SK-N-MC (cell line): ENCODE results near the gene C5orf63.
"Not testable (repeated sequence)": the region's sequence is repeated elsewhere in the genome, so short reads cannot be mapped to it uniquely, and the experiment has no call there.

ENCODE experiments used
- DNase-seq: peaks from one replicate; pipeline ENCODE4 v3.0.0-alpha.2; 2011; ENCODE audit warnings: low read depth, low spot score
- H3K27ac ChIP-seq: fragments of 200-600 bp; sonication (generic); 2 replicates; pipeline ENCODE4 v1.5.1; 2016; ENCODE audit warnings: mixed run types
- H3K36me3 ChIP-seq: fragments of 200-600 bp; sonication (generic); 2 replicates; pipeline ENCODE4 v1.6.1; 2017; ENCODE audit warnings: antibody characterized with exemption, low read length, mixed read lengths; ENCODE audit not compliant: insufficient read depth
- H3K4me3 ChIP-seq: fragments of 200-600 bp; sonication (generic); 2 replicates; pipeline ENCODE4 v1.5.1; 2016
- H3K9ac ChIP-seq: fragments of 200-600 bp; sonication (generic); 2 replicates; pipeline ENCODE4 v1.8.0; 2017; ENCODE audit warnings: mixed run types, mixed read lengths; ENCODE audit not compliant: insufficient read length
- H3K9me3 ChIP-seq: fragments of 200-600 bp; sonication (generic); 2 replicates; pipeline ENCODE4 v1.6.1; 2017; ENCODE audit warnings: low read depth, mild to moderate bottlenecking, antibody characterized with exemption, low read length, moderate library complexity, mixed read lengths
- EZH2 ChIP-seq: fragments of 200-600 bp; sonication (generic); IDR thresholded peaks from one replicate; pipeline ENCODE4 v1.6.1; 2017; ENCODE audit warnings: antibody characterized with exemption
- FOXP2 ChIP-seq: optimal IDR thresholded peaks from 2 replicates; pipeline ENCODE3; 2011; ENCODE audit warnings: mild to moderate bottlenecking, moderate library complexity; ENCODE audit not compliant: insufficient read depth; ENCODE audit errors: extremely low read length, control extremely low read depth
- POLR2AphosphoS5 ChIP-seq: IDR thresholded peaks from 2 replicates; pipeline ENCODE4 v1.6.1; 2012; ENCODE audit warnings: mild to moderate bottlenecking, low read depth, low read length, borderline replicate concordance

The C5orf63 gene

DNA sequence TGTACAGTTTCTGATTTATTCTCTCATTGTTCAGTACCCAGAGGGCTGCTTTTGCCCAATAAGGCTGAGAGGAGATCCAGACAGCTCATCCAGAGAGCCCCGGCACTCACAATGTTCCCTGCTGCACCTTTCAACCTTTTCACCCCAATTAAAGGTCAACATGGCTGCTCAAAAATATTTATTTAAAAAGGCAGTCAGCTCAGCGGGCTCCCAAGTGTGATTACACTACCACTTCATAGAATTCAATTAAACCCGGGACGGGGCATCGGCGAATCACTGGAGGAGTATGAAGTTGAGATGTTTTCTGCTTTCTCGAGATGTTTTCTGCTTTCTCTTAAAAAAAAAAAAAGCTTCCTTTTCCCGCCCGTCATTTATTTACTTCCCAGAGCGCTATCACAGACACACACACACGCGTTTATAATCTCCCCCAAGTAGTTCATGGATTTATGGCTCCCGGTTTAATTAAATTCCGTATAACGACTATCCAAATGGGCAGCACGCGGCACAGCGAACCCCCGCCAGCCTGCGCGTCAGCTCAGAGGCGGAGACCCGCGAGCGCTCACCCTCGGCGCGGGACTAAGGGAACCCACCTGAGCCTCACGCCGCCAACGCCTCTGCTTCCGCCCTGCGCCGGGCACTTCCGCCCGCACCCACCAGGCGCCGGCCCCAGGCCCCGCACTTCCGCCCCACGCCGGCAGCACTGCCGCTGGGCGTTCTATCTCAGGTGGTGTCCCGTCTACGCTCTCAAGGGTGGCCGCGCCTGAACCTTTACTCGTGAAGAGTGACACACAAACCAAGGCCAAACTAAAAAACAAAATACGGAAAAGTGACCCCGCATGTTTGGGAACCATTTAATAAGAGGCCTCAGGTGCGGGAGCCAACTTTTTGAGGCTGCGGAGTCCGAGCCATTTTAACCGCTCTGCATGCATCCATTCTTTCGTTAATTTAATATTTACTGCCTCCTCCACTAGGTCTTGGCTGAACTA is at the start of gene C5orf63:
TSS of gene C5orf63 (minus strand) at position 642 of the 986 bp plus-strand sequence. CDS start 14,507 bp downstream, outside the sequence.
- peak within 1 kb of the TSS; percentile 57 for H3K4me3 ChIP-seq
- TF ChIP-seq POLR2AphosphoS5, result peak; percentile 57
- TF ChIP-seq EZH2, result no peak
- DNase-seq, result no peak

DNA sequence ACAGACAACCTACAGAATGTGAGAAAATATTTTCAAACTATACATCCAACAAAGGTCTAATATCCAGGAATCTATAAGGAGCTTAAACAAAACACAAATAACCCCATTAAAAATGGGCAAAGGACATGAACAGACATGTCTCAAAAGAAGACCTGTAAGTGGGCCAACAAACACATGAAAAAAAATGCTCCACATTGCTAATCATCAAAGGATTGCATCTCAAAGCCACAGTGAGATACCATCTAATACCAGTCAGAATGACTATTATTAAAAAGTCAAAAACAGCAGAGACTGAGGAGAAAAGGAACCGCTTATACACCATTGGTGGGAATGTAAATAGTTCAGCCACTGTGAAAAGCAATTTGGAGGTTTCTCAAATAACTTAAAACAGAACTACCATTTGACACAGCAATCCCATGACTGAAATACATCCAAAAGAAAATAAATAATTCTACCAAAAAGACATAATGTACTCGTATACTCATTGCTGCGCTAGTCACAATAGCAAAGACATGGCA is 39.1 kb upstream of the C5orf63 start:
- H3K9me3 ChIP-seq, result no peaks in the 10 kb centered on the region
- no peak for DNase-seq
- no peak overlapping the region for H3K27ac ChIP-seq
- H3K4me3 ChIP-seq, result no peak overlapping the region
- no peaks in the 10 kb centered on the region for H3K36me3 ChIP-seq
- TF ChIP-seq EZH2, result no peak
- TF ChIP-seq POLR2AphosphoS5, result no peak
- no peak overlapping the region for H3K9ac ChIP-seq

More for the DNA sequence above, at the start of gene C5orf63:
- Histone ChIP-seq H3K36me3 (no peaks in the 10 kb centered on the region), H3K9ac (peak within 1 kb of the TSS; percentile 29), H3K27ac (no peak within 1 kb of the TSS), H3K9me3 (no peaks in the 10 kb centered on the region)

DNA sequence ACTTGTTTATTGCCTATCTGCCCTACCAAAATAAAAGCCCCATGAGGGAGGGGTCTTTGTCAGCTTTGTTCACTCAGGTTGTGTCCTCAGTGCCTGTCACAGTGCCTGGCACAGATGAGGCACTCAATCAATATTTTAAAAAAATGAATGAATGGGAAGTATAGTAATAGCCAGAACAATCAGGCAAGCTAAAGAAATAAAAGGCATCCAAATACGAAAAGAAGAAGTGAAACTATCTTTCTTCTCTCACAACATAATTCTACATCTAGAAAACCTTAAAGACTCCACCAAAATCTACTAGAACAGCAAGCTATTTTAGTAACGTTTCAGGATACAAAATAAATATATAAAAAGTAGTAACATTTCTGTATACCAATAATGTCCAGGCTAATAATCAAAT is 37.8 kb upstream of the C5orf63 start:
- H3K27ac ChIP-seq, result no peak overlapping the region
- no peaks in the 10 kb centered on the region for H3K9me3 ChIP-seq
- DNase-seq, result no peak
- no peak overlapping the region for H3K9ac ChIP-seq
- no peak overlapping the region for H3K4me3 ChIP-seq
- TF ChIP-seq POLR2AphosphoS5 (no peak), EZH2 (no peak), FOXP2 (no peak)
- no peaks in the 10 kb centered on the region for H3K36me3 ChIP-seq

DNA sequence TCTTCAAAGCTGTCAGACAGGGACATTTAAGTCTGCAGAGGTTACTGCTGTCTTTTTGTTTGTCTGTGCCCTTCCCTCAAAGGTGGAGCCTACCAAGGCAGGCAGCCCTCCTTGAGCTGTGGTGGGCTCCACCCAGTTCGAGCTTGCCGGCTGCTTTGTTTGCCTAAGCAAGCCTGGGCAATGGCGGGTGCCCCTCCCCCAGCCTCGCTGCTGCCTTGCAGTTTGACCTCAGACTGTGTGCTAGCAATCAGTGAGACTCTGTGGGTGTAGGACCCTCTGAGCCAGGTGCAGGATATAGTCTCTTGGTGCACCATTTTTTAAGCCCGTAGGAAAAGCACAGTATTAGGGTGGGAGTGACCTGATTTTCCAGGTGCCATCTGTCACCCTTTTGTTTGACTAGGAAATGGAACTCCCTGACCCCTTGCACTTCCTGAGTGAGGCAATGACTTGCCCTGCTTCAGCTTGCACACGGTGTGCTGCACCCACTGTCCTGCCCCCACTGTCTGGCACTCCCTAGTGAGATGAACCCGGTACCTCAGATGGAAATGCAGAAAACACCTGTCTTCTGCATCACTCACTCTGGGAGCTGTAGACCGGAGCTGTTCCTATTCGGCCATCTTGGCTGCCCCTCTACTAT is 35.4 kb upstream of the C5orf63 start:
- DNase-seq, H3K4me3 ChIP-seq, H3K36me3 ChIP-seq, H3K9me3 ChIP-seq, H3K9ac ChIP-seq, H3K27ac ChIP-seq: not testable (repeated sequence)

DNA sequence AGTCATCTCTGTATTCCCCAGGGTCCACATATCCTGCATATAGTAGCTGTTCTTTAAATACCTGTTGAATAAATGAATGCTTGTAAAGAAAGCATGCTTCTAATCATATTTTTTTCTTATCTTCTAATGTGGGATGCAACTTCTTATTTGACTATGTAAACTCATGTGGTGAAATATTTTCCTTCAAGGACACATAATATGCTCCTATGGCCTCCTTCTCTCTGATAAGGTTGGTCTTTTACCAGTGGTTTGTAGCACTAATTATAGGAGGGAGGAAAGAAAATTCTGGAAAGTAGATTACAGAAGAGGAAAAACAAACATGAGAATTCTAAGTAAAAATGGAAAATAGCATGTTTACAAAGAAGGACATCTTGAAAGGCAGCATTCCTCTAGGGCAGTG is 28.6 kb upstream of the C5orf63 start:
- H3K36me3 ChIP-seq, result no peaks in the 10 kb centered on the region
- TF ChIP-seq POLR2AphosphoS5 (no peak), FOXP2 (no peak), EZH2 (no peak)
- no peak overlapping the region for H3K4me3 ChIP-seq
- DNase-seq, result no peak
- H3K9ac ChIP-seq, result no peak overlapping the region
- no peaks in the 10 kb centered on the region for H3K9me3 ChIP-seq
- no peak overlapping the region for H3K27ac ChIP-seq

DNA sequence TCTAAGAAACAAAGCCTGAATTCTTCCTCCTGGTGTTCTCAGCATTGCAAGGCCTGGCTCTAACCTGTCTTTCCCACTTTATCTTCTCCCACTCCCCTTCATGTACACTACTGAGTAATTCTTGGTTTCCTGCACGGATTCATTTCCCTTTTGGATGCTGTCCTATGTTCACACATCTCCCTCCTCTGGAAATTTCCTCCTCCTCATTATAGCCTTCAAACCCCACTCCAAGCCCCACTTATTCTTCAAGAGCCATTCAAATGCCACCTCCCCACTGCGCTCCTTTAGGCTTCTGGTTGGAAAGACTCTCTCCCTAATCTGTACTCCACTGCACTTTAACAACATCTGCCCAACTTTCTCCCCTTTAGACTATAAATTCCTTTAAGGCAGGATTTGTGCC is 28.2 kb upstream of the C5orf63 start:
- Histone ChIP-seq H3K9ac (no peak overlapping the region), H3K4me3 (no peak overlapping the region), H3K36me3 (no peaks in the 10 kb centered on the region), H3K9me3 (no peaks in the 10 kb centered on the region), H3K27ac (no peak overlapping the region)
- no peak for TF ChIP-seq POLR2AphosphoS5
- no peak for TF ChIP-seq EZH2
- TF ChIP-seq FOXP2, result no peak
- no peak for DNase-seq

DNA sequence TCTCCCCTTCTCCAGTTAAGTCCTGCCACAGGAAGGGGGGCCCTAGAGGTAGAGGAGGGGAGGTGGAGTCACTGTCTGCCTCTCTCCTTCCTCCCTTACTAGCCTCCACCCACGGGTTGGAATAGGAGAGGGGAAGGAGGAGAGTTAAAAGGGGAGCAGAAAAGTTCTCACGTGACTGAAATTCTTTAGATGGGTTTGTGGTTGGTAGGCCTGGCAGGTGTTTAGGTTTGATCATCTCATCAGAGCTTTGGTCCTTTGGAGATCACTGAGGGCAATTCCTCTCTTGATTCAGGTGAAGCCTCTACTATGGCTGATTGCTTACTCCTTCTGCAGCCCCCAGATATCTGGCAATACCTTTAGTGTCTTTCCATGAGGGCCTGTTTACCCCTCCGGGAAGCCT is 24.9 kb upstream of the C5orf63 start:
- no peaks in the 10 kb centered on the region for H3K36me3 ChIP-seq
- no peak overlapping the region for H3K9ac ChIP-seq
- DNase-seq, result no peak
- no peak overlapping the region for H3K4me3 ChIP-seq
- H3K9me3 ChIP-seq, result no peaks in the 10 kb centered on the region
- no peak overlapping the region for H3K27ac ChIP-seq
- TF ChIP-seq POLR2AphosphoS5, result no peak
- no peak for TF ChIP-seq FOXP2
- no peak for TF ChIP-seq EZH2

DNA sequence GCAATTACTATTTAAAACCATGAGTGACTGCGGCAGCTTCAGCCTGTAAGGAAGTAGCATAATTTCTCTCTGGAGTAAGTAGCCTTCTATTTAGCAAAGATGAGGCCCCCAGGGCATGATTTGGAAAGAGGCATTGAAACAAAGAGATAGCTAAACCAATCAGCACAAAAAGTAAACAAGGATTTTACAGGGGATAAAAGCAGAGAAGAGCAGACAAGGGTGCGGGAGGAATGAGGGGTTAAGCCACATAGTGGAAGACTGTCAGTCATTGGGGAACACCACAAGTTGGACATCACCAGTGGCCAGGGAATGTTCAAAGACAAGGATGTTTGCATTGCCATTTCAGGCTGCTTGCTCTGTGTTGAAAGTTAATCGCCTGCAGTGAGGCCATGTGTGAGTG is 24.0 kb upstream of the C5orf63 start:
- H3K4me3 ChIP-seq, result no peak overlapping the region
- no peak overlapping the region for H3K27ac ChIP-seq
- no peaks in the 10 kb centered on the region for H3K36me3 ChIP-seq
- H3K9ac ChIP-seq, result no peak overlapping the region
- TF ChIP-seq EZH2 (no peak), POLR2AphosphoS5 (no peak)
- DNase-seq, result peak; percentile 8
- H3K9me3 ChIP-seq, result no peaks in the 10 kb centered on the region
